HCT116 (cell line): ENCODE data around the gene DMAC2. TPM values are rescaled to one million over a fixed set of nuclear protein-coding genes. Genes with fewer than 3 reads are reported as not detected.

Source experiments
- ATAC-seq: fragments of 200-7000 bp; cut with Tn5 transposase; 2 replicates; pipeline ENCODE4 v1.9.1; 2020; ENCODE audit warnings: mild to moderate bottlenecking, moderate library complexity
- BruUV-seq: library from RNA; stranded (reverse); fragments of 400-500 nt; replicated peaks from 2 replicates; lab custom pipeline; 2021; lab: Mats Ljungman, UMichigan
- CTCF ChIA-PET: fragments of 300-600 bp; sonication (Branson Sonifier 250); formaldehyde crosslinking; loops from one replicate; lab custom pipeline; 2021; ENCODE audit warnings: antibody characterized with exemption; lab: Charles Lee
- POLR2A ChIA-PET: fragments of 300-600, 350-600 bp; sonication (Branson Sonifier 250); formaldehyde crosslinking; loops from one replicate; lab custom pipeline; 2021; ENCODE audit warnings: antibody characterized with exemption; lab: Charles Lee
- RAD21 ChIA-PET, 2 experiments: fragments of 300-600 bp; sonication (Branson Sonifier 250); formaldehyde crosslinking; loops; one replicate each; lab custom pipeline; 2023; ENCODE audit warnings: low total read pairs in 2 of 2; ENCODE audit not compliant: uncharacterized antibody in 2 of 2, unreplicated experiment in 2 of 2, low non-redundant PET in 1 of 2; lab: Charles Lee
- DNase-seq: peaks from one replicate; pipeline ENCODE4 v3.0.0-alpha.2; 2010; ENCODE audit warnings: low read depth, low spot score
- H2AFZ ChIP-seq: fragments of 200-600 bp; shearing (Covaris generic), sonication (generic); 2 replicates; pipeline ENCODE4 v1.6.1; 2017; ENCODE audit warnings: low read depth, mixed run types, mixed read lengths, antibody characterized with exemption, low read length; ENCODE audit not compliant: poor library complexity, severe bottlenecking
- H3K27ac ChIP-seq: 2 replicates; pipeline ENCODE4 v1.5.1; 2012; ENCODE audit warnings: low read depth, low read length
- H3K27me3 ChIP-seq: fragments of 200-600 bp; sonication (generic); 2 replicates; pipeline ENCODE4 v1.6.1; 2016; ENCODE audit warnings: mixed run types, low read length, mixed read lengths; ENCODE audit not compliant: insufficient read depth
- H3K36me3 ChIP-seq, 2 experiments: fragments of 200-500 bp in 1 of 2; fragments of 200-600 bp in 1 of 2; sonication (Bioruptor generic) in 1 of 2; sonication (generic) in 1 of 2; 2 replicates each; pipeline versions ENCODE4 v1.5.1 to v1.6.1; 2014 to 2016; ENCODE audit warnings: low read length in 2 of 2, inconsistent platforms in 1 of 2, mixed read lengths in 1 of 2, mixed run types in 1 of 2; ENCODE audit not compliant: insufficient read depth in 2 of 2, control insufficient read depth in 1 of 2
- H3K4me1 ChIP-seq, 2 experiments: fragments of 200-600 bp in 1 of 2; sonication (generic) in 1 of 2; 2 replicates each; pipeline versions ENCODE4 v1.5.1 to v1.6.1; 2012 to 2017; ENCODE audit warnings: low read length in 2 of 2, inconsistent platforms in 1 of 2, mild to moderate bottlenecking in 1 of 2, mixed read lengths in 1 of 2, mixed run types in 1 of 2, moderate library complexity in 1 of 2; ENCODE audit not compliant: insufficient read depth in 2 of 2, control insufficient read depth in 1 of 2
- H3K4me2 ChIP-seq: fragments of 200-600 bp; sonication (generic); 2 replicates; pipeline ENCODE4 v1.6.1; 2017; ENCODE audit warnings: mixed run types, low read length, mixed read lengths
- H3K4me3 ChIP-seq, 2 experiments: fragments of 200-600 bp in 1 of 2; sonication (generic) in 1 of 2; replicated peaks in 1 of 2; 2 replicates each; pipeline ENCODE4 v1.5.1; 2011 to 2016; ENCODE audit warnings: low read length in 2 of 2, control low read depth in 1 of 2, low read depth in 1 of 2, mild to moderate bottlenecking in 1 of 2, mixed read lengths in 1 of 2, mixed run types in 1 of 2
- H3K79me2 ChIP-seq: fragments of 200-600 bp; sonication (generic); 2 replicates; pipeline ENCODE4 v1.6.1; 2017; ENCODE audit warnings: mild to moderate bottlenecking, mixed run types, low read length, moderate library complexity, mixed read lengths; ENCODE audit not compliant: insufficient read depth
- H3K9ac ChIP-seq: fragments of 200-600 bp; sonication (generic); 2 replicates; pipeline ENCODE4 v1.6.1; 2016; ENCODE audit warnings: low read length, mixed read lengths
- H3K9me2 ChIP-seq: fragments of 200-600 bp; sonication (generic), shearing (Covaris generic); 2 replicates; pipeline ENCODE4 v1.6.1; 2017; ENCODE audit warnings: mixed run types, mild to moderate bottlenecking, moderate library complexity; ENCODE audit not compliant: insufficient read depth
- H3K9me3 ChIP-seq, 2 experiments: fragments of 200-500 bp in 1 of 2; fragments of 200-600 bp in 1 of 2; sonication (Bioruptor generic) in 1 of 2; sonication (generic) in 1 of 2; 2 replicates each; pipeline ENCODE4 v1.6.1; 2014 to 2017; ENCODE audit warnings: low read length in 2 of 2, mixed read lengths in 2 of 2, inconsistent platforms in 1 of 2, low read depth in 1 of 2, mild to moderate bottlenecking in 1 of 2, mixed run types in 1 of 2, moderate library complexity in 1 of 2; ENCODE audit not compliant: control insufficient read depth in 1 of 2, insufficient read depth in 1 of 2
- H4K20me1 ChIP-seq: fragments of 200-600 bp; sonication (generic), shearing (Covaris generic); 2 replicates; pipeline ENCODE4 v1.6.1; 2017; ENCODE audit warnings: mixed run types, mild to moderate bottlenecking, moderate library complexity; ENCODE audit not compliant: insufficient read depth
- EGR1 ChIP-seq: IDR thresholded peaks from 2 replicates; pipeline ENCODE4 v1.6.1; 2012; ENCODE audit warnings: low read depth
- ELF1 ChIP-seq: IDR thresholded peaks from 2 replicates; pipeline ENCODE4 v1.6.1; 2012; ENCODE audit warnings: low read depth, borderline replicate concordance
- POLR2AphosphoS5 ChIP-seq: IDR thresholded peaks from 2 replicates; pipeline ENCODE4 v1.6.1; 2011; ENCODE audit warnings: mild to moderate bottlenecking, low read depth, low read length, moderate library complexity
- RAD21 ChIP-seq: IDR thresholded peaks from 2 replicates; pipeline ENCODE4 v1.6.1; 2012; ENCODE audit warnings: low read depth, mild to moderate bottlenecking
- SIN3A ChIP-seq: IDR thresholded peaks from 2 replicates; pipeline ENCODE4 v1.6.1; 2012; ENCODE audit warnings: low read depth
- SP1 ChIP-seq: IDR thresholded peaks from 2 replicates; pipeline ENCODE4 v1.6.1; 2012; ENCODE audit warnings: low read depth
- SRF ChIP-seq: IDR thresholded peaks from 2 replicates; pipeline ENCODE4 v1.6.1; 2012; ENCODE audit warnings: low read depth
- TCF7L2 ChIP-seq: IDR thresholded peaks from 2 replicates; pipeline ENCODE4 v1.7.0; 2011; ENCODE audit warnings: borderline replicate concordance, inconsistent platforms; ENCODE audit not compliant: insufficient read depth, insufficient read length; ENCODE audit errors: extremely low read depth
- YY1 ChIP-seq: IDR thresholded peaks from 2 replicates; pipeline ENCODE4 v1.6.1; 2011; ENCODE audit warnings: low read length, low read depth, moderate library complexity, mild to moderate bottlenecking; ENCODE audit not compliant: insufficient replicate concordance; ENCODE audit errors: extremely low read depth
- ZBTB33 ChIP-seq: IDR thresholded peaks from 2 replicates; pipeline ENCODE4 v1.6.1; 2011; ENCODE audit warnings: mild to moderate bottlenecking, low read length, moderate library complexity; ENCODE audit not compliant: insufficient replicate concordance; ENCODE audit errors: extremely low read depth
- ZNF274 ChIP-seq: fragments of 200-500 bp; sonication (Bioruptor generic); IDR thresholded peaks from 2 replicates; pipeline ENCODE4 v1.6.1; 2014; ENCODE audit warnings: mild to moderate bottlenecking, low read depth, low read length, inconsistent platforms
- intact Hi-C: fragments of 100-400 bp; cut with micrococcal nuclease; formaldehyde crosslinking; loops from 2 replicates; pipeline ENCODE4 v1.10.0; 2022
- total RNA-seq: library from RNA; stranded (reverse); gene quantifications from one replicate; pipeline ENCODE4 v1.2.1, GENCODE V29; 2021; ENCODE audit not compliant: unreplicated experiment
- TF ChIP-seq, protein P1 (sequence below): IDR thresholded peaks from 2 replicates; pipeline ENCODE4 v1.6.1; 2012
- TF ChIP-seq, protein P2 (sequence below): IDR thresholded peaks from 2 replicates; pipeline ENCODE4 v1.6.1; 2012

The DMAC2 gene
- total RNA-seq, 1 experiment from 2014 or later = 65.6 TPM

DNA sequence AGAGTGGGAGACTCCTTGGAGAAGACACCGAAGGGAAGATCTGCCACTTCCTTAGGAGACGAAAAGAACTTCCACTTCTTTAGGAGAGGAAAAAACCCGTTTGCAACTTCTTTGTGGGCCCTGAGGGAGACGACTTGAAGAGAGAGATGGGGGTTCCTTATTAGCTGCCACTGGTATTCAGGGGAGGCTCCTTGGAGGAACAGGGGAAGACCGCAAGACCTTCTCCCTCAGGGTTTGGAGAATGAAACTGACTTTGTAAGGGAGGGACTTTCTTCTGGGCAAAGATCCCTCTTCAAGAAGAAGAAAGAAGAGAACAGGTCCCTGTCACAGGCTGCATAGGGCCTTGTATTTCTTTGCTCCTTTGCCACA is 41.7 kb downstream of the DMAC2 start:
- Histone ChIP-seq H3K4me1 (peaks cover 12 to 21% of the 10 kb centered on the region in 2 experiments), H4K20me1 (no peaks in the 10 kb centered on the region), H3K79me2 (peaks cover 42% of the 10 kb centered on the region), H3K9me3 (no peaks in the 10 kb centered on the region), H3K4me3 (peak overlapping the region; percentile 60 to 93), H3K36me3 (no peaks in the 10 kb centered on the region), H3K27ac (peak overlapping the region; percentile 65), H2AFZ (no peak overlapping the region), H3K9ac (peak overlapping the region; percentile 92), H3K4me2 (peak overlapping the region; percentile 83), H3K27me3 (no peaks in the 10 kb centered on the region), H3K9me2 (no peaks in the 10 kb centered on the region)
- CTCF ChIA-PET = no interaction called here
- intact Hi-C loops = no loop called here
- POLR2A ChIA-PET = no interaction called here
- RAD21 ChIA-PET = no interaction called here
- TF ChIP-seq TCF7L2 (no peak), RAD21 (no peak), POLR2AphosphoS5 (no peak), SRF (no peak)
- TF ChIP-seq, protein P1, sequence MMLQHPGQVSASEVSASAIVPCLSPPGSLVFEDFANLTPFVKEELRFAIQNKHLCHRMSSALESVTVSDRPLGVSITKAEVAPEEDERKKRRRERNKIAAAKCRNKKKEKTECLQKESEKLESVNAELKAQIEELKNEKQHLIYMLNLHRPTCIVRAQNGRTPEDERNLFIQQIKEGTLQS = no peak
- TF ChIP-seq, protein P2, sequence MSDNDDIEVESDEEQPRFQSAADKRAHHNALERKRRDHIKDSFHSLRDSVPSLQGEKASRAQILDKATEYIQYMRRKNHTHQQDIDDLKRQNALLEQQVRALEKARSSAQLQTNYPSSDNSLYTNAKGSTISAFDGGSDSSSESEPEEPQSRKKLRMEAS = no peak
- ATAC-seq (0 out of 2 replicates have a peak, but pooled peaks have one; percentile 2), DNase-seq (no peak)
- BruUV-seq = no TSS peak

DNA sequence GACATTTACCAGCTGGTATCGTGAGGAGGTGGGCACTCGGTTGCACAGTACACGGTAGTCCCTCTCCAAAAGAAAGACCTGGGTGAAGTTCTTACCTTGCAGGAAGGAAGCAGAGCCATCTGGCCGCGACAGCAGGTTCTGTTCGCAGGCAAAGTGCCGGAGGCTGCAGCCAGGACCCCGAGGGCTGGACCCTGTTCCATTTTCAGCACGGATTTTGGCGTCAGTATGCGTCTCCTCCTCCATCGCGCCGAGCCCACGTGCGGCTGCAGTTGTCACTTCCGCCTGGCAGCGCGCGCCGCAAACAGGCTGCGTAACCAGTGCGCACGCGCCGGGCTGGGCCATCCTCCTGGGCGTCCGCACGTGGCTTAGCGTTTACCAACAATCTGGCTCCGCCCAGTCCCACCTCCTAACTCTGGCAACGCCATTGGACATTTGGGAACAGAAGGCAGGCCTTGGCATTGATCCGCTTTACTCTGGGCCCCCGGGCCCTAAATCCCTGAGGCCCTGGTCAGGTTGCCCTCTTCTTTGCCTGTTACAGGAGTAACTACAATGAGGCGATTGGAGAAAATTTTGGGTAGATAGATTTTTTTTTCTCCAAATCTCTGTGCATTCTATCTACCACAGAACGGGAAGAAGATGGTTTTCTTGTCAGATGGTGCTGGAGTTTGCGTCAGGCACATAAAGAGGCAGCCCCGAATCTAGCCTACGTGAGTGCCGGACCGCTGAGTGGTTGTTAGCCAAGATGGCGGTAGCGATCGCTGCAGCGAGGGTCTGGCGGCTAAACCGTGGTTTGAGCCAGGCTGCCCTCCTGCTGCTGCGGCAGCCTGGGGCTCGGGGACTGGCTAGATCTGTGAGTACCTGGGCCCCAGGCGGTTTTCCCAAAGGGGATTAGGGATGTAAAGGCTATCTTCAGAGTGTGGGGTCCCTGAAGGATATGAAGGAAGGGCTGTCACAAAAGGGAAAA is 42.3 kb downstream of the DMAC2 start, which contains the start of the genes BCKDHA and EXOSC5:
TSS of gene BCKDHA (plus strand) at position 733 of the 964 bp plus-strand sequence. CDS start at position 743, 10 bp downstream.
TSS of gene EXOSC5 (minus strand) at position 274 of the 964 bp plus-strand sequence. CDS start at position 243, 31 bp downstream.
- Histone ChIP-seq H4K20me1 (no peaks in the 10 kb centered on the region), H3K9ac (peak within 1 kb of the TSS; percentile 92), H3K4me1 (peaks cover 12 to 21% of the 10 kb centered on the region in 2 experiments), H3K27me3 (no peaks in the 10 kb centered on the region), H3K36me3 (no peaks in the 10 kb centered on the region), H3K4me2 (peak within 1 kb of the TSS; percentile 83), H3K4me3 (peak within 1 kb of the TSS; percentile 60 to 93), H3K9me3 (no peaks in the 10 kb centered on the region), H3K79me2 (peaks cover 42% of the 10 kb centered on the region), H3K9me2 (no peaks in the 10 kb centered on the region), H2AFZ (no peak within 1 kb of the TSS), H3K27ac (peak within 1 kb of the TSS; percentile 65)
- DNase-seq (peak; percentile 100), ATAC-seq (peak; percentile 96)
- ChIA-PET RAD21 (no interaction called here), CTCF (no interaction called here), POLR2A (no interaction called here)
- TSS peak; percentile 74 for BruUV-seq
- TF ChIP-seq SRF (no peak), ZNF274 (no peak), POLR2AphosphoS5 (peak; percentile 83), ELF1 (peak; percentile 52; the same call in 1 of the 2 replicates), EGR1 (no peak), SIN3A (peak; percentile 99), ZBTB33 (no peak), SP1 (peak; percentile 84), YY1 (peak; percentile 95)
- TF ChIP-seq, protein P2 = peak; percentile 100
- intact Hi-C loops = loop anchor here (1.0 kb wide), 1 partner anchor 42 kb away; the partner anchor contains the start of gene DMAC2
